Measurements from ENCODE around the gene MOB4.
"Not testable (repeated sequence)": the region's sequence is repeated elsewhere in the genome, so short reads cannot be mapped to it uniquely, and the experiment has no call there.

The MOB4 gene

DNA sequence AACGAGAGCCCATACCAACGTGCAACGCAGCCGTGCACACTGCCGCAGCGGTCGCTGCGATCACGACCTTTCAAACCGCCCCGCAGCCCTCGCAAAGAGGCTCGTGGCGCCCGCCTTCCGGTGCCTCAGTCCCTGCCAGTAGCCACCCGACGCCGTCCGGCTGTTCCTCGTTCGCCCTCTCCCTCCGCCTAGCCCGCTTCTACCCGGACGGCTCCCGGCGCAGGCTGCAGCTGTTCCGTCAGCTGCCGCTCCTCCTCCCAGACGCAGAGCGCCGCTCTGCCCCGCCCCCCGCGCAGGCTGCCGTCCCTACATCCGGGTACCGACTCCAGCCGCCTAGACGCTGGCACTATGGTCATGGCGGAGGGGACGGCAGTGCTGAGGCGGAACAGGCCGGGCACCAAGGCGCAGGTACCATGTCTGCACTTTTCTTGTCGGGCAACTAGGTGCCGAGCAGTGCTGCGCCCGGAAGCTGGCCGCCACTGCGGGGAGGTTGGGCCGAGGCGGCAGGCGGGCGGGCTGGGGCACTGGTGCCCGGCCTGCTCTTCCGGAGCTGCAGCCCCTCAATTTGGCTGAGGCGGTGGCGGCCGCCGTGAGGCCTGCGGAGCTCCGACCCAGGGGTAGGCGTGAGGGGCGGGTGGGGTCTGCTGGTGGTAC lies at the start of gene MOB4:
Gene MOB4 (plus strand): TSS at position 328 of the 654 bp plus-strand sequence. CDS start 21 bp downstream, at position 349.
- DNase-seq (ENCODE audit: low read depth) = peak; percentile 90

DNA sequence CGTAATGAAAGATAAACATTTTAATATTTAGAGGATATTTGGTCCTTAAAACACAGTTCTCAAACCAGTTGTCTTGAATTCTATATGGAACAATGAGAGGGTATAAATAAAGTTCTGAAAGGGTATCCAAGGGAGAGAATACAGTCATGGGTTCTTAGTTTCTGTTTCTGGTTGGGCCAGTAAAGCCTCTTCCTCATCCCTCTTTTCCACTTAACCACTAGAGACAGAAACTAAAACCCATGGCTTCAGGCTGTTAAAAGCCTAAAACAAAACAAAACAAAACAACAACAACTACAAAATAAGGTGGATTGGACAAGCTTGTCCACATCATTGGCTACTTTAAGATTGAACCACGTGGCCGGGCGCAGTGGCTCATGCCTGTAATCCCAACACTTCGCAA lies 43.7 kb upstream of the MOB4 start:
- DNase-seq (ENCODE audit: low read depth) = no peak

DNA sequence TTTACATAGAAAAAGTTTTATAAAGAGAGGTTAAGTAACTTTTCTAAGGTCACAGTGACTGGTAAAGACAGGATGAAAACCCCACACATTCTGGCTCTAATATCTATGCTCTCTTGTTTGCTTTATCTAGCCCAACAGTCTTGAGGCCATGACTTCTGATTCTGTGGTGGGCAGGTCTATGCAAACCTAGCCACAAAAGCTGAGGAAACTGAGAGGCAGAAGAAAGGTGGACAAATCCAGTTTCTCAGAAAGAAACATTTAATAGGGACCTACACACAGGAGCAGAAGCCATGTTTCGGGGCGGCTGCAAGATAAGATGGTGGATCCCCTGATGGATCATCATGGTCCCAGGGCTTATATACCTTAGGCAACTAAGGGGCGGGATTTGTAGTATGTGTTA lies 38.1 kb upstream of the MOB4 start:
- DNase-seq (ENCODE audit: low read depth) = no peak

DNA sequence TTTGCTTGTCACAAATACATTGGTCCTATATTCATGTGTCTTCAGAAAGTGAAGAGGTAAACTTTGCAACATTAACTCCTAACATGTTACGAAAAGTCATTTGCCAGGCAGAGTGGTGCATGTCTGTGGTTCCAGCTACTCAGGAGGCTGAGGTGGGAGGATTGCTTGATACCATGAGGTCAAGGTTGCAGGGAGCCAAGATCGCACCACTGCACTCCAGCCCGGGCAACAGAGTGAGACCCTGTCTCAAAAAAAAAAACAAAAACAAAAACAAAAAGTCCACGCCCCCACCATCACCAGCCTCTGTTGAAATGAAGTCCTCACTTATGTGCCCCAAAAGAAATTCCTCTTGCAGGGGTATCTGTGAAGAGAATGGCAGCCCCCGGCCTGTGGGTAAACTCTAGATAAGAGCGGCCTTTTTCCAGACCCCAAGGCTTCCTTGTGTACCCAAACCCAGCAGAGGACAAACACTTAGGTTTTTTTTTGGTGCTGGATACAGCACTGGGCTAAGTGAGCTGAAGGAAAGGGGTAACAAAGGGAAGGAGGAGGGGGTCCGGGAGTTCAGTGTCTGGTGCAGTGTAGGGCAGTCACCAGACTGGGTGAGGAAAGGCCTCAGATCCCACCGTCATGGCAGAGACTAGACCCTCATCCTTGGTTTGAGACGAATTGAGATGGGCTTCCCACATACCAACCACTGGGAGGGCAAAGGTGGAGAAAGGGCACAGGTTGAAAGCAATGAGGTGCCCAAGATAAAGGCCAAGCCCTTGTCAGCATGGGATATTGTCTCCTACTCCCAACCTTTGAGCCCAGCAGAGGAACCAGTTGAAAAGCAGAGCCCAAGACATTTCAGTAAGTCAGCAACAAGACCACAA lies 35.5 kb upstream of the MOB4 start:
- no peak for DNase-seq (ENCODE audit: low read depth)

DNA sequence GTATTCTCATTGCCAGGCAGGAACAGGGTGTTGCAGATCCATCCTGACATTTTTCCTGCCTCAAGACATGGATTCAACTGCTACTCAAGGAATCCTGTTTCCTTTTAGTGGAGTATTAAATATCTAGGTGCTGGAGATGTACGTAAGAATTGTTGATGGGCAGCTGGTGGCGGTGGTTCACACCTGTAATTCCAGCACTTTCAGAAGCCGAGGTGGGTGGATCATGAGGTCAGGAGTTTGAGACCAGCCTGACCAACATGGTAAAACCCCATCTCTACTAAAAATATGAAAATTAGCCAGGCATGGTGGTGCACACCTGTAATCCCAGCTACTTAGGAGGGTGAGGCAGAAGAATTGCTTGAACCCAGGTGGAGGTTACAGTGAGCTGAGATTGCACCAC lies 31.6 kb upstream of the MOB4 start:
- not testable (repeated sequence) for DNase-seq (ENCODE audit: low read depth)

DNA sequence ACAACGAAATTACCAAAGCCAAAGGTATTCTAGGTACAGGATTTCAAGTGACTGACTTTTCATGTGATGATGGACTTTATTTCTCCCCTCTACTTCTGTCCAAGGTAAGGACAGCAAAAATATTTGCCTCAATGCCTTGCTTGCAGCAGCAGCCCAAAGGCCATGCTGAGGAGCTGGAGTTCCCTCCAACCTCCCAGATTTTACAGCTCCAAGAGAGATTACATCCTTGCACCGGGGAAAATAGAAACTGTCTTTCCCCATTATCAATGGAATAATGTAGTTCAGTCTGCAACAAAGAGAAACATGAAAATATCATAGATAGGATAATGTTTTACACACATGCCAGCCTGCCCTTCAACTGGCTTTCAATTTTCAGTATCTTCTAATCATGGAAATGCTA lies 29.7 kb upstream of the MOB4 start:
- DNase-seq (ENCODE audit: low read depth) = no peak

DNA sequence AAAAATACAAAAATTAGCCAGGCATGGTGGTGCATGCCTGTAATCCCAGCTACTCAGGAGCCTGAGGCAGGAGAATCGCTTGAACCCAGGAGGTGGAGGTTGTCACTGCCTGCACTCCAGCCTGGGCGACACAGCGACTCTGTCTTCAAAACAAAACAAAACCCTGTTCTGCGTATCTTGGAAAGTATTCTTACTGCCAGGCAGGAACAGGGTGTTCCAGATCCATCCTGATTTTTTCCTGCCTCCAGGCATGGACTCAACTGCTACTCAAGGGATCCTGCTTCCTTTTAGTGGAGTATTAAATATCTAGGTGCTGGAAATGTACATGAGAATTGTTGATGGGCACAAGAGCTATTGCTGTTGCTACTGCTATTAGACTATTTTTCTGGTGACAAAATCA lies 28.5 kb upstream of the MOB4 start:
- no peak for DNase-seq (ENCODE audit: low read depth)

DNA sequence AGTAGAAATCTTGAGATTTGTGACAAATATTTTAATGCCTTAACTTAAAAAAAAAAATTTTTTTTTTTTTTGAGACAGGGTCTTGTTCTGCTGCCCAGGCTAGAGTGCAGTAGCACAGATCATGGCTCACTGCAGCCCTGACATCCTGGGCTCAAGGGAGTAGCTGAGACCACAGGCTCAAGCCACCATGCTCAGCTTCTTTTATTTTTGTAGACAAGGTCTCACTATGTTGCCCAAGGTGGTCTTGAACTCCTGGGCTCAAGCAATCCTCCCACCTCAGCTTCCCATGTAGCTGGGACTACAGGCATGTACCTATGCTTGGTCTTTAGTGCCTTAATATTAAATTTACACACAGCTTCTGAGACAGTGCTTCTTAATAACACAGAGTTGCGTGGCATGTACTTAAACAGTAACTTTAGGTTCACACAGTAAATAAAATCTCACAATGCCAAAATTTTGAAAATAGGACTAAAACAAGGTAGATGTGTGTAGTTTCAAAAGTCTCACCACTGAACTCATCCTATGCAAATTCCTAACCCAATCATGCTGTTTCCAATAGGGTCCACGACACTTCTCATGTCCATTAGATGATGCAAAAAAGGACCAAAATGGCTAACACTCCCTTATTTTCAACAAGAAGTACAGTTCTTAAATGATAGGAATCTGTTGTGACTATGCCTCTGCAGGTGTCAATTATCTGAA lies 20.3 kb upstream of the MOB4 start:
- no peak for DNase-seq (ENCODE audit: low read depth)

DNA sequence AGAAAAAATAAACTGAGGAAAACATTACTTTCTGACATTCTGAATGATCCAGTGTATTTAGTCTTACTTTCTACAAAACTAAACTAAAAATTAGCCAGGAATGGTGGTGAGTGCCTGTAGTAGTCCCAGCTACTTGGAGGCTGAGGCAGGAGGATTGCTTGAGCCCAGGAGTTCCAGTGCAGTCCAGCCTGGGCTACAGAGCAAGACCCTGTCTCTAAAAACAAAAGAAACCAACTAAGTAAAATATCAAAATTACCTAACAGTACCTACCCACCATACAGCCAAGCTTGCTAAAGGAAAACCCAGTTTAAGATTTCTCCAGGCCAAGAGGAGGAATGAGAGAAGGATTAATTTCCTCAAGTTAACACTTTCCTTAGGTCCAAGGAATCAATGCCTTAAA lies 19.2 kb upstream of the MOB4 start:
- no peak for DNase-seq (ENCODE audit: low read depth)

DNA sequence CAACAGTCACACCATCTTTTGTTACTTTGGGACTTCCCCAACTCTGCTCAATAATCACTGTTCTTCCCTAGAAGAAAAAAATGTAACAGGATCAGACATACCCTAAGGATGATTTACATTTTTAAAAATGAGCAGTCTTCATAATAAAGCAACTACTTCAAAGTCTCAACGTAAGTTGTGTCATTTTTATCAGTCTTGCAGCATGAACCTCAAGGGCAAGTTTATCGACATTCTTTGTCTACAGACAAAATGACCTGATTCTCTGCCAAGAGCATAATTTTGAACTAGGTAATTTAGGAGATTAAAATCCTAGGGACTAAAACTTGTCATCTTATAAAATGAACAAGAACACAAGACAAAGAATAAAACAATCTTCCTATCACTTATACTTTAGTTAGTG lies 18.5 kb upstream of the MOB4 start:
- no peak for DNase-seq (ENCODE audit: low read depth)

DNA sequence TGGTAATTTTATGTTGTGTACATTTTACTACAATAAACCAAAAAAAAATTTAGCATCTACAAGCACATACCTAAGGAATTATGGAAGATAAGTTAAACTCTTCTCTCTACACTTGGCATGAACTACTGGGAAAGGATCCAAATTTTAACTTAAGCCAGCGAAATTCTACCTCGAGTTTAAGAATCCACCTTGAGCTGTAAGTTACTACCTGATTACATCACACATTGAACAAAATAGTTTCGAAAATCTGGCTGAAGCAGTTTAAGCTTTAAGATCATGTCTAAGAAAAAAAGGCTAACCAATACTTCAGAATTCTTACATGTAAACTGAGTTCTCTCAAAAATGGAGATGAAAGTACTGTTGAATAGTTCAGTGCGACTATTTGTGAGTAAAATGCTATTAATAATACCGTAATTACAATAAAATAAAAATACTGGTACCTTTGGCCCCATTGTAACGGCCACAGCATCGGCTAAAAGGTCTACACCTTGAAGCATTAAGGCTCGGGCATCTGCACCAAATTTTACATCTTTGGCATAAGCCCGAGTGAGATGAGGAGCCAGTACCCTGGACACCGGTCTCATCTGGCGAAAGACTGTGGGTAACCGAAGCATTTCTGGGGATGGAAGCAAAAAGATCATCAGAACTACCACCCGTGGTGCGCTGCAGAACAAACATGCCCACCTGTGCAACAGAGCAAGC lies 17.5 kb upstream of the MOB4 start:
- DNase-seq (ENCODE audit: low read depth) = no peak

DNA sequence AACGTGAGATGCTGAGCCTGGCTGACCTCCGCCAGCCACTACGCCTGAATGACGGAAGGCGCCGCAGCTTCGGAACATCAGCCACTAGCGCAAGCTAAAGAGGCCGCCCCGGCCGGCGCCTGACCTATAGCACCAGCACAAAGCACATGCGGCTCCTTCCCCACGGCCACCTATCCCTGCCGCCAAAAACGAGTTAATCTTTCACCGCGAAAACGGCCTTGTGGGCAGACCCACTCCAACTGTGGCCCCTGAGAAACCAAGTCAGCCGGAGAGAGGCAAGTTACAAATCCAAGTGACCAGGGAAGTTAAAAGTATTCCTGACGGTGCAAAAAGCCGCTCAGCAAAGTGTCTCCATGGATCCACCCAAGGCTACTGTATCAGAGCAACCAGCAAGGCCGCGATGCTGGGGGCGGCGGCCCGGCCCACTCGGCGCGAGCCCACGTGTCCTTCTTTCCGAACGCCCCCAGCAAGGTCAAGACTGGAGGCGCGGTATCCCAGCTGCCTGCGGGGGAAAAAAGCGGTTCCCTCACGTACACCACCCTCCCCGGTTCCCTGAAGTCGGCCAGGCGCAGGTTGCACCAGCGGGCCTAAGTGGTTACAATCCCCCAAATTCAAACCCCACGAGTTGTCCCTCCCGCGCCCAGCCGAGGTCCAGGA lies 16.8 kb upstream of the MOB4 start:
- DNase-seq (ENCODE audit: low read depth) = no peak

DNA sequence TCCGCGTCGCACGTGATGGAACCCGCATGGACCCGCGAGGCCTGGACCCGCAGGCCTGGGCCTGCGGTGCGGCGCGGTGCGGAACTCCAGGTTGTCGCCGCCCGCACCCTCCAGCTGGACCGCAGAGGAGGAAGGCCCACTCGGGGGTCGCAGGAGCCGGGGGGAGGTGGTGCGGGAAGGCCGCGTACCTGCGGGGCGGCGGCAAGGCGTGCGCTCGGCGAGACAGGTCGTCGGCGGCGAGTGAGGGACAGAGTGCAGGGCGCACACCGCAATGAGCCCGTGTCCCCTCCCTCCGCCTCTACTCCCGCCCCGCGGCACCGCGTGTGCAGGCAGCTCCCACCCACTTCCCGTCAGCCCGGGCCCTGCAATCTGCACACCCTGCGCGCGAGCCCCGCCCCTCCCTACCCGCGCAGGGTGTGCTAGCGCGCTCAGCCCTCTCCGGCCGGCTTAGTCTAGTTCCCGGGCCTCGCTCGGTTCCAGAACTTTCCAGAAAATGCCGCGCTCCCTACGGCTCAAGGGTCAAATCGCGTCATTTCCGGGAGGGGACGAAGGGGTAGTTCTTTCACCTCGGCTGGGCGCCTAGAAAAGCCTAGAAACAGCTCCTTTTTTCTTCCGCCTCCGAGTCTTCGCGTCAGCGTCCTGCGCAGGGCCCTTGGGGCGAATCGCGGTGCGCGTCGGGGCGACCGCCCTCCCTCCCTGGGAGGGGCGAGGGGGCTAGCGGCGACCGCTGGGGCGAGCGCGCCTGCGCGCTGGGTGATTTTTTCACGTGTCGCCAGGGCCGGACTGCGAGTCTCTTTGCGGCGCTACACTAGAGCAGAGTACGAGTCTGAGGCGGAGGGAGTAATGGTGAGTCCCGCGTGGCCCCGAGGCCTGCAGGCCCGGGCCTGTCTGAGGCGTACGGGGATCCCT lies 16.0 kb upstream of the MOB4 start, which contains the start of the genes HSPD1 and HSPE1:
Gene HSPD1 (minus strand): TSS at position 247 of the 909 bp plus-strand sequence. CDS start 992 bp downstream, outside the sequence.
Gene HSPE1 (plus strand): TSS at position 786 of the 909 bp plus-strand sequence. CDS start 58 bp downstream, at position 844.
- peak; percentile 98 for DNase-seq (ENCODE audit: low read depth)

DNA sequence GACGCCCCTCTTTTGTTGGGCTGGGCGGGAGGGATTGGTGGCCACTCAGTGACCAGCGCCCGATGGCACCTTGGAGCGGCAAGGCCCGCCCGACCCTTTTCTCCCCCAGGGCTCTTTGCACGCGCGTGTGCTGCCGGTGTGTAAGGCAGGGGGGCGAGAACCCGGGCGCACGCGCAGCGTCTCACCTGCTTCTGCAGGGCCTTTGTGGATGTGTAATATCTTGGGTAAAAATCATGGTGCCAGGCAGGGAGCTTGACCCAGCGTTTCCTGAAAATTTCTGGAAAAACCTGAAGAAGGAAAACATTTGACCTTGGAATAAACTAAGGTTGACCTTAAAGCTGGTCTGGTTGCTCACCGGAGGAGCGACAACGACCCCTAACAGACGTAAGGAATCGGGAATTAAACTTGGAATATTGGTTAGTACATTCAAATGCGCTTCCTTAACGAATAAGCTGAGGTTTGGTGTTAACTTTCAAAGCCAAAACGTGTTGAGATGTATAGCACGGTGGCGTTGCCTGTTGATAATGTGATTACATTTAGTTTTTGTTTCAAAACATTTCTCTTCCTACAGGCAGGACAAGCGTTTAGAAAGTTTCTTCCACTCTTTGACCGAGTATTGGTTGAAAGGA lies 15.2 kb upstream of the MOB4 start:
- no peak for DNase-seq (ENCODE audit: low read depth)

DNA sequence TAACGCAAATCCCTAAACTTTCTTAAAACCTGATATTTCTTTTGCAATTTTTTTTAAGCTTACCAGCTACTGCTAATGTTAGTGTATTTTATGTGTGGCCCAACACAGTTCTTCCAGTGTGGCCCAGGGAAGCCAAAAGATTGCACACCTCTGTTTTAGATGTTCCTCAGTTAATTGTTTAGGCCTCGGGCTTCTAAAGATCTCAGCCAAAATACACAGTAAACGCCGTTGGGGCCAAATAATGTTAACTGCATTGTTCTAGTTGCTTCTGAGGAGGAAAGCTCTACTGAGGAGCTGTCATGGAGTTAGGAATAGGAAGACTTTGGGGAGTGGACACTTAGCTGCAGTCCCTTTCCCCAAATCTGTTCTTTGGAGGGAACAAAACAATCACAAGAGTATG lies 13.7 kb upstream of the MOB4 start:
- DNase-seq (ENCODE audit: low read depth) = no peak

DNA sequence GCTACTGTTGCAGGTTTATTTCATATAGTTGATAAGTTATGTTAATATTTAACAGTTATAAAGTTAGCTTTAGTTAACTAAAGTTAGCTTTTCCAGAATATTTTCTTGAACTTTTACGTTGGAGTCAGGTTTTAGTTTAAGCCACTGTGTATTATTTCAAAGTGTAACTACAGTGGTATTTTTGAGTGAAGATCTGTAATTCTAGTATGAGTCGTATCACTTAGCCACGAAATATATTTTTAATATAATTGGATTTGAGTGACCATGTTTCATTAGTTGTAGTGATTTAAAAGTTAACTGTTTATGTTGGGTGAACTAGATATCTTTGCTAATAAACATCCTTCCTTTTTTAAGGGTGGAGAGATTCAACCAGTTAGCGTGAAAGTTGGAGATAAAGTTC lies 13.2 kb upstream of the MOB4 start:
- DNase-seq (ENCODE audit: low read depth) = no peak

DNA sequence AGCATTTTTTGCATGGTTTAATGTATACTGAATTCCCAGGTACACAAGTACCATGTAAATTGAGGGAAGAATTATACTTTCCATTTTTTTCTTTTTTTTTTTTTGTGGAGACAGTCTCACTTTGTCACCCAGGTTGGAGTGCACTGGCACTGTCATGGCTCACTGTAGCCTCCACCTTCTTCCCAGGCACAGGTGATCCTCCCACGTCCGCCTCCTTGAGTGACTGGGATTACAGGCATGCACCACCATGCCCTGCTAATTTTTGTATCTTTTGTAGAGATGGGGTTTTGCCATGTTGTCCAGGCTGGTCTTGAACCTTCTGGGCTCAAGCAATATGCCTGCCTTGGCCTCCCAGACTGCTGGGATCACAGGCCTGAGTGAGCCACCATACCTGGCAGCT lies 11.9 kb upstream of the MOB4 start:
- DNase-seq (ENCODE audit: low read depth) = no peak

DNA sequence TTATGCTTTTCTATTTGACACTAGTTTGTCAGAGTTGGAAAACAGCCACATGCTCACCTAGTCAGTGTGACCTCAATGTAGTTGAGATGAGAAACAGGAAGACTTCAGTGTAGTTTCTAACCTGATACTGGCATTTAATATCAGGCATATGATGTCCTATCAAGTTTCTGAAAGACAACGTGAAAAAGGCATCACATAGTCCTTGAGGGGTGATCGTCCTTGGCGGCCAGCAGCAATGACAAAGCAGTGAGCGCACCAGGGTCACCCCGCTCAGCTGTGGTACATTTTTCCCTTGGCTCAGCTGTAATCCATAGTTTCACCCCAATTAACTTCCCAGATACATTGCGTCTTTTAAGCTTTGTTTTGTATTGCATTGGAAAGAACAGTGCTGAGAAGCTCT lies 11.4 kb upstream of the MOB4 start:
- DNase-seq (ENCODE audit: low read depth) = no peak

DNA sequence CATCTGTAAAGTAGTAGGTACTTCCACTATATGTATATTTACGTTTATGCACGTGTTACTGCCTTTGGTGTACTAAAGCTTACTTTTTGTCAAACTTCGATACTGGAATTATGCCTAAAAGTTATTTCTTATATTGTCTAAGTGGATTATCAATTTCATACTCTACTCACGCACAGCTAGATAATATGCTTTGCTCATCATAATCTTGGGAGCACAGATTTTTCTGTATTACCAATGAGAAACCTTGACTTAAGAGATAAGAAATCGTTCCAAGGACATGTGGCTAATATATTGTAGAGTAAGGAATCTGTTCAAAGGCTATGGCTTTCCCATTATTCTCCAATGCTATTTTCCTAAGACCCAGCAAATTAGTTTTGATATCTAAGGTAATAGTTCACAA lies 9.2 kb upstream of the MOB4 start:
- no peak for DNase-seq (ENCODE audit: low read depth)

DNA sequence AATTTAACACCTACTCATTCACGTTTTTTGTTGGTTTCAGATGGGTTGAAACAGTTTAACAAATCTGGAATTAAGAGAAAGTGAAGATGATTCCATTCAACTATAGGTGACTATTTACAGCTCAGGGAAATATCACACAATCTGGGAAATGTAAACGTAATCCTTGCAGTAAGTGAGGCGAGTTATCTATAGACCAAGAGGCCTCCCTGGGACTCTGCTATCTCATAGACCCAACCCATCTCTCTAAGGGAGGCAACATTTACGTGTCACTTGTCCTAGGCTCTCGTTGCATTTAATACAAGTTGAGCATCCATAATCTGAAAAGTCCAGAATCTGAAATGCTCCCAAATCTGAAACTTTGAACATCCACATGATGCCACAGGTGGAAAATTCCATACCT lies 2.0 kb upstream of the MOB4 start:
- no peak for DNase-seq (ENCODE audit: low read depth)

Measured in fibroblast of the conjunctiva (primary cell).